Activated gamma-delta T cell treated with anti-CD3 and anti-CD28 coated beads, Interleukin-2, amount 50 U/mL, for 16 hours (primary cell): ENCODE results near the gene SMARCAD1.
"Not testable (repeated sequence)": the region's sequence is repeated elsewhere in the genome, so short reads cannot be mapped to it uniquely, and the experiment has no call there.

ENCODE experiments used
- DNase-seq: peaks from one replicate; pipeline ENCODE4 v3.0.0-alpha.2; 2020; ENCODE audit warnings: low read depth

Gene SMARCAD1

DNA sequence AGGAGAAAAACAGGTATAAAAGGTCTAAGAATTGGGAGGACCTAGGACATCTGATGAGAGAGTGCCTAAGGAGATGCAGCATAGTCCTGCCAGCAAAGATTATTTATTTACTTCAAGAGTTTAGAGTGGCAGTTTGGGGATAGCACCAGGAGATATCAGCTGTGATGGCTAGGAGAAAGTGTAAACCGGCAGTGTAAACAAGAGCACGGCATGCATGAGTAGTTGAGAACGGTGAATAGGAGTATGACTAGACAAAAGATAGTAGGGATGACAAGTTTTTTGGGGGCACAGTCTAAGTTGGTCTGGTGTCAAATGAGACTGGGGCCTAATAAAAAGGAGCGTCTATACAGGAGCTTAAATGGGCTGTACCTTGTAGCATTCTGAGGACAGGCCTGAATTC, 86.3 kb downstream of the SMARCAD1 start:
- DNase-seq, result not testable (repeated sequence)

DNA sequence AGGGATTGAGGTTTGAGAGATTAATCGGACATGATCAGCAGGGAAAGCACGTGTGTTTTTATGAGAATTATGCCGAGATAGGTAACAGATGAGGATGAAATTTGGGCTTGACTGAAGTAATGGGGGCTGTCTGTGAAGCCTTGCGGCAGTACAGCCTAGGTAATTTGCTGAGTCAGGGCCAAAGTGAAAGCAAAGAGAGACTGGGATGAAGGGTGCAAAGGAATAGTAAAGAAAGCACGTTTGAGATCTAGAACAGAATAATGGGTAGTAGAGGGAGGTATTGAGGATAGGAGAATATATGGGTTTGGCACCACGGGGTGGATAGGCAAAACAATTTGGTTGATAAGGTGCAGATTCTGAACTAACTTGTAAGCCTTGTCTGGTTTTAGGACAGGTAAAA, 87.8 kb downstream of the SMARCAD1 start:
- DNase-seq, result not testable (repeated sequence)

DNA sequence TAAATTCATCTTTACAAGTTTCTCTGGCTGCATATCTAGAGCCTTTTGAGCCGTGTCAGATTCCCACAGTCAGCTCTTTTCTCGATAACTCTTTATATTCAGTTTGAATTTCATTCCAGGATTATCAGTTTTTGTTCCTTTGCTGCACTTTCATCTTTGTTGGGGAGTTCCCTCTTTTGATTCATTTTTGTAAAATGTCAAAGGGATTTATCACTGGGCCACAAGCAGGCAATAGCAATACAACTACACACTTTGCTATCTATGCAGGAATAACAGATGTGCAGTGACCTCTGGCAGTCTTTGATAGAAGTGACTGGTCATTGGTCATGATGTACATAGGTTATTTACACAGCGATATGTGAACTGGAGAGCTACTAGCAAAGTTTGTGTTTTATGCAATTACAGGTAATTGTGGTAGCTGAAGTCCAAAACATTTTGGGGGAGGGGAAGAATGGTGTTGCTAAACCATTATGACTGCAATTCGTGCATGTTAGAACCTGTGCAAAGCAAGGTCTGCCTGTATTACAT, 91.1 kb downstream of the SMARCAD1 start:
- no peak for DNase-seq

DNA sequence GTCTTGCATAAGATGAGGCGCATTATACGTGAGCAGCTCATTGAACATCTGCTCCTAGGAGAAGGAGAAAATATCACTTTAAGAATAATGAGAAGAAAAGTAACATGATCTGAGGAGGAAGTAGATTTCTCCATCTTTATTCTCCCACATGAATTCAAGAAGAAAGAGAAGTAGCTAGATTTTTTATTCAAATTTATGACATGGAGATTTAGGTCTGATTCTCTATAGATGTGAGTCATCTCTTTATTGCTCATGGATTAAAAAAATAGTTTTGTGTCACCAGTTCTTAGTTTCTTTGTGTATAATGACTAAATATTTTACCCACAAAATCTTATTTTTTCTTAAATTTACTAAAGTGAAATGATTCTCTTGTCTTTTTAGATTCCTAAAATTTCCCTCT, 94.5 kb downstream of the SMARCAD1 start:
- DNase-seq, result no peak

DNA sequence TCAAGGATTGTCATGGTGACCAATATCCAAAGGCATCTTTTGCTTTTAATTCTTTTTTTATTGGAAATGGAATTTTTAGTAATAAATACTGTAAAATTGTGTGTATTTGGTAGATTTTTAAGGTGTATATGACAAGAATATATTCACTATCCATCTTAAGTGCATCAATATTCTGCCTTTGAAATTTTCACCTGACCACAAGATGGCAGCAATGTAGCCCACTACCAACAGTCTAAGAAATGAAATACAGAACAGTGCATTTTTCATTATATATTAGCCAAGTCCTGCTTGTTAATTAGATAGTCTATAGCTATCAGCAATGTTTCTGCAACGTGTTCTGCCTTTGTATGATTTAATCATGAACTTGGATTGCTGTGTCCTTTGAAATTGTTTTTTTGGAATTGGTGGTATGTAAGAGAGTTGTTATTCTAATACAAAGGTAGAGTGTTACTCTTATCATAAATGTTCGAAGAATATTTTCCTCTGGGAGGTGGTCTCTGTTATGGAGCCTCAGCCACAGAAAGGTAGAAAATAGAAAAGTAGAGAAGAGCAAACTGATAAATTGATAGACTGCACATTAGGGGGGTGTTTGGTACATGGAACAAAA, 96.8 kb downstream of the SMARCAD1 start:
- no peak for DNase-seq

DNA sequence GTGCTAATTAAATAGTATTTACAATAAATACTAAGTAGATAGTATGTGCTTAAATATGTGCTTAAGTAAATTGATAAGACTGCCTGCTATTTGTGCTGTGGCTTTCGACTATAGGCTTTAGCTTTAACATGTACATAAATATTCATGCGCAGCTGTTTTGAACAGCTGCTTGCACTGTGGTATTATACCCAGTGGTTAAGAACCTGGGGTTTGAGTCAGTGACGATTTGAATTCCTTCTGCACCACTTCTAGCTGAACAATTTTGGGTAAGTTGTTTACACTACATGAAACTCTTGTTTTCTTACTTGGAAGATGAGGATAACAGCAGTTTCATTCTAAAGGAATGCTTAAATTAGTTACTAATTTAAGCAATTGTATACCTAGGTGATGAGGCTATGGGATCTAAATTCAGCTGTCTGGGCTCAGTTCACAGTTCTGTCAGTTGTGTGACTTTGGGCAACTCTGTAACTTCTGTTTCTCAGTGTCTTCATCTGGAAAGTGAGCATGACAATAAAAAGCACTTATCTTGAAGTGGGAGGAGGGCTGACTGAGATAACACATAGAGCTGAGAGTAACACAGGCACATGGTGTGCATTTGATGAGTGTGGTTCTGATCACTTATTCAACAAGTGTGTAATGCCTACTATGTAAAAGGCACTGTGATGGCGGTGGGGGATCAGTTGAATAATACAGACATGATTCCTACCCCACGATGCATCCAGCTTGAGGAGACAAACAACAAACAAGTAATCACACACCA, 98.0 kb downstream of the SMARCAD1 start:
- DNase-seq, result no peak

DNA sequence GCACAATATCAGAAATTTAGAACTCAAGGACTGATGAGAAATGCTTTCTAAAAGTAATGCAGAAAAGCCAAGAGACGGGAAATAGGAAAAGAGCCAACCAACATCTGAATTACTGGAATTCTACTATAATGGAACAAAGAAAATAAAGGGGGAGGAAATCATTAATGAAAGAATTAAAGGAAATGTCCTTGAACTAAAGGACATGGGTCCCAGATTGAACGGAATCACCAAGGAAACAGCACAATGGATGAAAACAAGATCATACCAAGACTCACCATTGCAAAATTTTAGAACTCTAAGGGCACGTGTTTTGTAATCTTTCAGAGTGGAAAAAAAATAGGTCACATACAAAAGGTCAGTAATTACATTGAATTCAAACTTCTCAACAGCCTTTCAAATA, 99.0 kb downstream of the SMARCAD1 start:
- DNase-seq, result no peak

DNA sequence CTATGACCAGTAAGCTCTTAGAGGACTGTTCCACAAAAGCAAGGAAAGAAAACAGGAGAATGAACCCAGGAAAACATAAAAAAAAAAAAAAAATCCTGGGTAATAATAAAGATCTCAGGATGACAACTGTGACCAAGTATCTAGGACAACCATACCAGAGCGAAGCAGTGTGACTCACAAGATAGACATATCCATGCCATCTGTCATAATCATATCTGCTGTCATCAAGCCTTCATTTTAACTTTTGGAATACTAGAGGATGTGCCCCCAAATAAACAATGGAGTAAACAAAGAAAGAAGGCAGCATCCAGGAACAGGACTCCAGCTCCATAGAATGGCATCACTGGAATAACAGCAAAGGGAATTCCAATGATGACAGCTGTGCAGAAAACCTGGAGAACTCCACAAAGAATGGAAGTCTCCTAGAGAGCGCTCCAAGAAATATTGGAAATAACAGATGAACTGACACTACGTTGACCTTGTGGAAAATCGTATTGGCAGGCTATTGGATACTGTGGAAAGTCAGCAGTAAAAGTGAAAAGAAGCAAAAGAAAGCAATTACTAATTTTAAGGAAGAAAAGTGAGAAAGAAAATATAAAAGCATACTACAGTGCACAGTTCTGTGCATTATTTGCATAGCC, 99.7 kb downstream of the SMARCAD1 start:
- DNase-seq, result no peak

DNA sequence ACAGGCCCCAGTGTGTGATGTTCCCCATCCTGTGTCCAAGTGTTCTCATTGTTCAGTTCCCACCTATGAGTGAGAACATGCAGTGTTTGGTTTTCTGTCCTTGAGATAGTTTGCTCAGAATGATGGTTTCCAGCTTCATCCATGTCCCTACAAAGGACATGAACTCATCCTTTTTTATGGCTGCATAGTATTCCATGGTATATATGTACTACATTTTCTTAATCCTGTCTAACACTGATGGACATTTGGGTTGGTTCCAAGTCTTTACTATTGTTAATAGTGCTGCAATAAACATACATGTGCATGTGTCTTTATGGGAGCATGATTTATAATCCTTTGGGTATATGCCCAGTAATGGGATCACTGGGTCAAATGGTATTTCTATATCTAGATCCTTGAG, 112.3 kb downstream of the SMARCAD1 start:
- not testable (repeated sequence) for DNase-seq

DNA sequence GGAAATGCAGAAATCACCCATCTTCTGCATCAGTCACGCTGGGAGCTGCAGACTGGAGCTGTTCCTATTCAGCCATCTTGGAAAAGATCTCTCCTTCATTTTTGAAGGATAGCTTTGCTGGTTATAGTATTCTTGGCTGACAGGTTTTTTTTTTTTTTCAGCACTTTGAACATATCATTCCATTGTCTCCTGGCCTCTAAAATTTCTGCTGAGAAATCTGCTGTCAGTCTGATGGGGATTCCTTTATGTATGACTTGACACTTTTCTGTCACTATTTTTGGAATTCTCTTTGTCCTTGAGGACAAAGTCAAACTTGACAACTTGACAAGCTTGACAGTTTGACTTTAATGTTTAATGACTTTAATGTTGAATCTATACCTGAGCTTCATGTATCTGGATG, 118.2 kb downstream of the SMARCAD1 start:
- no peak for DNase-seq

DNA sequence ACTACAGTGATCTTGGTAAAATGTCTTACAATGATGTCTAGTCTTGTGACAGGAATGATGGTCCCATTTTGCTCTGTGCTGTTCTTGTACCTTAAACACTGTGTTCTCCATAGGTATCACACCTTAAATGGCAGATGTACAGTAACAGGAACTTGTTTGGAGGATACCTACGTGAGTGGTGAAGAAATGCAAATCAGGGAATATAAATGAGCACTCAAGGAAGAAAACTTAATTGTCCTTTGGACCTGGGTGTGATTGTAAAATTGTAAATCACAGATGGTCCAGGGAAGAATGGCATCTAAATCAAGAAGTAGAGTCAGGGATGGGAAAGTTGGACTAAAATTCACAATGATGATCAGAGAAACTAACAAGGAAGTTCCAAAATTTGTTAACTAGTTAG, 122.3 kb downstream of the SMARCAD1 start:
- no peak for DNase-seq

DNA sequence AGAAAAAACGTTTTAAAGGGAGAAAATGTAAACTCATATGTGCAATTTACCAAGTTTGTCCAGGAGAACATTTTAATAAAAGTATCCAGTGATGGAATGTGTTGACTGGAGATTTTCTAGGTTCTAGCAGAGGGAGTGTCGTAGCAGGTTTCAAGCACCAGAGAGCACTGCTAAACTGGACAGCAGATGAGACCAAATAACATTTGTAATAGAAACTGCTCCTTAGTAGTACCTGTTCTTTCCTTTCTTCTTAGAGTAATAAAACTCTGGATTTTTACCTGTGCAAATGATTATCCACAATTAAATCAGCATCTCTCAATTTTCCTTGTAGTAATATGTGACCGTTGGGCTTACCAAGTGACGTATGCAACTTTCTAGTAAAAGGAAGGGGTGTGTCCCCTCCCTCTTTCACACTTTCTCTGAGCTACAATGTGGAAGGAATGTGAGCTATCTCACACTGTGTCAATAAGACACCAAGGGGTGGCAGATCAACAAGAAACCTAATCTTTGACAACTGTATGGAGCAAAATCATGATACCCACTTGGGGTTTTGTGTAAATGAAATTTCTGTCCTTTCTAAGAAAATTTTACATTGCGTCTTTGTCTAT, 125.4 kb downstream of the SMARCAD1 start:
- no peak for DNase-seq

DNA sequence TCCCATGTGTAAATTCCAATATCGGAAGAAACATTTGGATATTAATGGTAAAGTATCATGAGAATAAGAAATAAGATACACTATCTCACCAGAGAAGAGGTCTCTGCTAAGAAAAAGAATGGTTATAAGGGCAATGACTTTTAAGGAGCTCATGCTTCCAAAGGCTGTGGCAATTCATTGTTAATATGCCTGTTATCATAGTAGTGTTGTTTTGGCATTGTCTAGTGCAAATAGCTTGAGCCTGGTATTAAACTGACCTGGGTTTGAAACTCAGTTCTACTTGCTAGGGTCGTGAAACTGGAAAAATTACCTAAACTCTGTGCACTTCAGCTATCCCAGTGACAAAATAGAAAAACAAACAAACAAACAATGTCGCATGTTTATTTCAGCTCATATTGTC, 126.2 kb downstream of the SMARCAD1 start:
- DNase-seq, result no peak

DNA sequence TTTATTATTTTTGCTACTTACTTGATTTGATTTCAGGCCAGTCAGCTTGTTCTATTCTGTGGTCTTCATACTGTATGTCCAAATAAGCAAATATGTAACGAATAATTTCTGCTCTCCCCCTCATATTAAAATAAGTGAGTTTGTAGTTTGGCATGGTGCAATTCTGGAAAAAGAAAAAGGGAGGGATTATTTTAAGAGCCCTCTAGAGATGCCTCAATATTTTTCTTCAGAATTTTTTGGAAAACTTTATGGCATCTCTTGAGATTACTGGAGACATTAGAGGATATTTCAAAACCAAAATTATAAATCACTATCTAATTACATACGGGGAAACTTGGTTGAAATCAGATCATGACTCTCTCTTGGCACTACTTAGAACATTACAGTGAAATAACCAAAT, 126.8 kb downstream of the SMARCAD1 start:
- DNase-seq, result no peak

DNA sequence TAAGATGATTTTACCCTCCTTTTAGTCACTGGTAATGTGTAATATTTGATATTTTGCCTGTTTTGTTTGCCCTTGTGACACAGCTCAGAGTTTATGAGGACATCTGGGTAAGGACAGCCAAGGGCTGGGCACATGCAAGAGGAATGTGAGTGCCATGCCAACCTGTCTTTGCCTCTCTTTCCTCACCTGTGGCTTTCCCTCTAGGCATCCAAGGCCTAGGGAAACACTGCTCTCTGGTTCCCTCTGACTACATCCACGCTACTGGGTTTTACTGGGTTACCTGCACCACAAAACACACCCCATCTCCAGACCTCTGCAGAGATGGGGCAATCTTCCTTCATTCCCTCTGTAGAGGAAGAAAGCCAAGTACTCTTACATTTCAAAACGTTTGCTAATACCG, 127.3 kb downstream of the SMARCAD1 start:
- DNase-seq, result no peak

DNA sequence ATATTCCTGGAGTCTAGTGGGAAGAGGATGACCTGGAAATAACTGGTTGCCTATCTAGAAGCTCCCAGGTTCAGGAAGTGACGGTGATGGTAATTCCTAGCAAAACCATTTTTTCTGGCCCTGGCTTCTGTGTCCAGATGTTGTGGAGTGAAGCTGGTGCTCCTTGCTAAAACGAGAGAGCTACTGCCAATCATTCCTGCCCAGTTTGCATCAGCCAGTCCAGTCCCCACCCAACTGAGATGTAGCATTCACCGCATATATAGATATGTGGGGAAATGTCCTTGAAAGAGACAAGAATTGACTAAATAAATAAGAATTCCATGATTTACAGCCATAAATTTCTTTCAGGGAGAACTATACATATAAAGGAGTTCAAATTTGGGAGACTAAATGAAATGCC, 128.6 kb downstream of the SMARCAD1 start:
- DNase-seq, result no peak

DNA sequence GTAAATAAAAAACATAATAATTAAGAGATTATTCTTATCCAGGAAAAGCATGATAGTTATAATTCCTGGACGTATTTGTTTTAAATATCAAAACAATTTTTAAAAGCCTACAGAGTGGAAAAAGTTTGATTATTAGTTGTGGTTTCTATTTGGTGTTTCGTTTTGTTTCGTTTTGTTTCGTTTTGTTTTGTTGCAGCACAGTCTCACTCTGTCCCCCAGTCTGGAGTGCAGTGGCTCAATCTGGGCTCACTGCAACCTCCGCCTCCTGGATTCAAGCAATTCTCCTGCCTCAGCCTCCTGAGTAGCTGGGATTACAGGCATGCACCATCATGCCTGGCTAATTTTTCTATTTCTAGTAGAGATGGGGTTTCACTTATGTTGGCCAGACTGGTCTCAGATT, 129.1 kb downstream of the SMARCAD1 start:
- DNase-seq, result not testable (repeated sequence)

DNA sequence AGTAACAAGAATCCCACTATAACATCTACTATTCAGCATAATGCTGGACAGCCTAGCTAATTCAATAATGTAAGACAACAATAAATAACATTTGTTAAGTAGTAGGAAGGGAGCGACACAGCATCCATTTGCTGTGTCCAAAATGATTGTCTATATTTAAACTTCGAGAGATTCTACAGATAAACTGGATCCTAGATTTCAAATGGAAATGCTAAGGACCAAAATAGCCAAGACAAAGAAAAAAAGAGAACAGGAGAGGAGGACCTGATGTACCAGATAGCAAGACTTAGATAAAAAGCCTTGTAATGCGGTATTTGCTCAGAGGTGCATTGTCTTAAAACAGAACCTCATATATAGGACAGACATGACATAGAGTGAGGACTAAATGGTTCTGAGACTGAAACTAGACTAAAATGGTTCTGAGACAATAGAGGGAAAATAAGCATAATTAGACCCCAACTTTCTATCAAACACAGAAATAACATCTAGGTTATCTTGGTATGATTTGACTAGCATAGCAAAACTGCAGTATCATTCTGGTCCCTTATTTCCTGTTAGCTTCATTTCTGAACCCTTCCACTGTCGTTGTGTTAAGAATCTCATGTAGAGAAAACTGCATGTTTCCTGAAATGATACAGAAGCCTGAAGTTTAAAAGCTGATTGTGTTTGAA, 131.2 kb downstream of the SMARCAD1 start:
- no peak for DNase-seq

DNA sequence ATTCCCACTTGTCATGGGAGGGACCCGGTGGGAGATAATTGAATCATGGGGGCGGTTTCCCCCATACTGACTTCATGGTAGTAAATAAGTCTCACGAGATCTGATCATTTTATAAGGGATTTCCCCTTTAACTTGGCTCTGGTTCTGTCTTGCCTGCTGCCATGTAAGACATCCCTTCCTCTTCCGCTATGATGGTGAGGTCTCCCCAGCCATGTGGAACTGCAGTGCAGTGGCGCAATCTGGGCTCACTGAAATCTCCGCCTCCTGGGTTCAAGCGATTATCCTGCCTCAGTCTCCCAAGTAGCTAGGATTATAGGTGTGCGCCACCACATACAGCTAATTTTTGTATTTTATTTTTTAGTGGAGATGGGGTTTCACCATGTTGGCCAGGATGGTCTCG, 132.1 kb downstream of the SMARCAD1 start:
- DNase-seq, result no peak
